Liver (tissue), 3 donors: ENCODE results near the gene FGFR3.

Experiments used
- EGR1 ChIP-seq, 2 donors: IDR thresholded peaks; 2 replicates each; pipeline ENCODE4 v1.6.1; 2016 to 2018; ENCODE audit warnings: antibody characterized with exemption in 2 of 2, low read depth in 2 of 2
- FOXA1 ChIP-seq: IDR thresholded peaks from 2 replicates; pipeline ENCODE4 v1.6.1; 2016; ENCODE audit warnings: antibody characterized with exemption
- GABPA ChIP-seq, 2 donors: IDR thresholded peaks in 1 of 2; conservative IDR thresholded peaks in 1 of 2; 2 replicates each; pipeline ENCODE4 v1.6.1; 2016; ENCODE audit warnings: antibody characterized with exemption in 2 of 2, mild to moderate bottlenecking in 1 of 2, moderate library complexity in 1 of 2
- JUND ChIP-seq, 2 donors: IDR thresholded peaks; 2 replicates each; pipeline ENCODE4 v1.6.1; 2016; ENCODE audit warnings: antibody characterized with exemption in 2 of 2
- NR2F2 ChIP-seq: IDR thresholded peaks from 2 replicates; pipeline ENCODE4 v1.6.1; 2016; ENCODE audit warnings: antibody characterized with exemption
- RAD21 ChIP-seq, 2 donors: IDR thresholded peaks; 2 replicates each; pipeline ENCODE4 v1.6.1; 2016; ENCODE audit warnings: antibody characterized with exemption in 2 of 2, mild to moderate bottlenecking in 2 of 2
- SP1 ChIP-seq: IDR thresholded peaks from 2 replicates; pipeline ENCODE4 v1.6.1; 2018; ENCODE audit warnings: antibody characterized with exemption, mild to moderate bottlenecking
- TAF1 ChIP-seq: conservative IDR thresholded peaks from 2 replicates; pipeline ENCODE4 v1.6.1; 2016; ENCODE audit warnings: antibody characterized with exemption, mild to moderate bottlenecking
- YY1 ChIP-seq: IDR thresholded peaks from 2 replicates; pipeline ENCODE4 v1.6.1; 2016; ENCODE audit warnings: antibody characterized with exemption, mild to moderate bottlenecking
- TF ChIP-seq, protein P1 (sequence below): fragments of 150-350 bp; IDR thresholded peaks from 2 replicates; pipeline ENCODE4 v1.5.1; 2017; ENCODE audit warnings: improper control_type of control experiment, low read depth, low read length; ENCODE audit not compliant: missing input control
- TF ChIP-seq, protein P2 (sequence below): IDR thresholded peaks from 2 replicates; pipeline ENCODE4 v1.6.1; 2016; ENCODE audit warnings: antibody characterized with exemption
- TF ChIP-seq, protein P3 (sequence below): IDR thresholded peaks from 2 replicates; pipeline ENCODE4 v1.6.1; 2016; ENCODE audit warnings: antibody characterized with exemption, mild to moderate bottlenecking
- TF ChIP-seq, protein P4 (sequence below): IDR thresholded peaks from 2 replicates; pipeline ENCODE4 v1.6.1; 2016; ENCODE audit warnings: antibody characterized with exemption
- TF ChIP-seq, protein P5 (sequence below): IDR thresholded peaks from 2 replicates; pipeline ENCODE4 v1.6.1; 2016; ENCODE audit warnings: antibody characterized with exemption
- donor health status: healthy.
- donor health status: healthy.

DNA sequence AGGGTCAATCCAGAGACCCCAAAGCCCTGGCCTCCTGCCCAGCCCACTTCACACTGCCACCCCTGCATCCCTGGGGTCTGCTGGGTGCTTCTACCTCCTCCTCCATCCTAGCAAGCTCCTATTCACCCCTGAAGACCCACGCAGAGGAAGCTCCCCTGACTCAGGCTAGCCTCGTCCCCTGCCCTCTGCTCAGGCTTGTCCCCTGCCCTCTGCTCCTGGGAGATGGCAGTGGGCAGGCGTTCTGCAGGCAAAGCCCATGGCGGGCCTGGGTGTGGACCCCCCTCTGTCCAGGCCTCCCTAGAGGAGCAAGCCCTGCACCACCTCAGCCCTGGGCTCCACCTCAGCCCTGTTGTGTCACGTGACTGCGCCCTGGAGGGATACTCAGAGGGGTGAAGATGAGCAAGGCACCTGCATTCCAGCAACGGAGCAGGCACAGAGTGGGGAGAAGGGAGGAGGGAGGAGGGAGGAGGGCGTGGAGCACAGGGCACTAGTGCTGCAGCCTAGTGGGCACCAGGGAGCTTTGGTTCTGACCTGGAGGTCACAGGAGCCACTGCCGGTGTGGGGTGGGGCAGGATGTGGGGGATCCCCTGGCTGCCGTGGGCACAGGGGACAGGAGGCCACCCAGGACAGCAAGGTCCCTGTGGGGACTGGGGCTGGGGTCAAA lies 27.6 kb upstream of the FGFR3 start:
- TF ChIP-seq, protein P1, sequence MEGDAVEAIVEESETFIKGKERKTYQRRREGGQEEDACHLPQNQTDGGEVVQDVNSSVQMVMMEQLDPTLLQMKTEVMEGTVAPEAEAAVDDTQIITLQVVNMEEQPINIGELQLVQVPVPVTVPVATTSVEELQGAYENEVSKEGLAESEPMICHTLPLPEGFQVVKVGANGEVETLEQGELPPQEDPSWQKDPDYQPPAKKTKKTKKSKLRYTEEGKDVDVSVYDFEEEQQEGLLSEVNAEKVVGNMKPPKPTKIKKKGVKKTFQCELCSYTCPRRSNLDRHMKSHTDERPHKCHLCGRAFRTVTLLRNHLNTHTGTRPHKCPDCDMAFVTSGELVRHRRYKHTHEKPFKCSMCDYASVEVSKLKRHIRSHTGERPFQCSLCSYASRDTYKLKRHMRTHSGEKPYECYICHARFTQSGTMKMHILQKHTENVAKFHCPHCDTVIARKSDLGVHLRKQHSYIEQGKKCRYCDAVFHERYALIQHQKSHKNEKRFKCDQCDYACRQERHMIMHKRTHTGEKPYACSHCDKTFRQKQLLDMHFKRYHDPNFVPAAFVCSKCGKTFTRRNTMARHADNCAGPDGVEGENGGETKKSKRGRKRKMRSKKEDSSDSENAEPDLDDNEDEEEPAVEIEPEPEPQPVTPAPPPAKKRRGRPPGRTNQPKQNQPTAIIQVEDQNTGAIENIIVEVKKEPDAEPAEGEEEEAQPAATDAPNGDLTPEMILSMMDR, result no peak
- TF ChIP-seq GABPA (IDR thresholded peaks at IDR 0.05 in 1 of 2, conservative IDR thresholded peaks at IDR 0.05 in 1 of 2) (no peak), YY1 (no peak), RAD21 (IDR thresholded peaks at IDR 0.05) (no peak), EGR1 (IDR thresholded peaks at IDR 0.05; ENCODE audit: low read depth in 2 of 2) (no peak), JUND (IDR thresholded peaks at IDR 0.05) (no peak), TAF1 (no peak), SP1 (no peak), FOXA1 (no peak), NR2F2 (no peak)
- TF ChIP-seq, protein P2, sequence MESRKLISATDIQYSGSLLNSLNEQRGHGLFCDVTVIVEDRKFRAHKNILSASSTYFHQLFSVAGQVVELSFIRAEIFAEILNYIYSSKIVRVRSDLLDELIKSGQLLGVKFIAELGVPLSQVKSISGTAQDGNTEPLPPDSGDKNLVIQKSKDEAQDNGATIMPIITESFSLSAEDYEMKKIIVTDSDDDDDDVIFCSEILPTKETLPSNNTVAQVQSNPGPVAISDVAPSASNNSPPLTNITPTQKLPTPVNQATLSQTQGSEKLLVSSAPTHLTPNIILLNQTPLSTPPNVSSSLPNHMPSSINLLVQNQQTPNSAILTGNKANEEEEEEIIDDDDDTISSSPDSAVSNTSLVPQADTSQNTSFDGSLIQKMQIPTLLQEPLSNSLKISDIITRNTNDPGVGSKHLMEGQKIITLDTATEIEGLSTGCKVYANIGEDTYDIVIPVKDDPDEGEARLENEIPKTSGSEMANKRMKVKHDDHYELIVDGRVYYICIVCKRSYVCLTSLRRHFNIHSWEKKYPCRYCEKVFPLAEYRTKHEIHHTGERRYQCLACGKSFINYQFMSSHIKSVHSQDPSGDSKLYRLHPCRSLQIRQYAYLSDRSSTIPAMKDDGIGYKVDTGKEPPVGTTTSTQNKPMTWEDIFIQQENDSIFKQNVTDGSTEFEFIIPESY, result no peak
- TF ChIP-seq, protein P3, sequence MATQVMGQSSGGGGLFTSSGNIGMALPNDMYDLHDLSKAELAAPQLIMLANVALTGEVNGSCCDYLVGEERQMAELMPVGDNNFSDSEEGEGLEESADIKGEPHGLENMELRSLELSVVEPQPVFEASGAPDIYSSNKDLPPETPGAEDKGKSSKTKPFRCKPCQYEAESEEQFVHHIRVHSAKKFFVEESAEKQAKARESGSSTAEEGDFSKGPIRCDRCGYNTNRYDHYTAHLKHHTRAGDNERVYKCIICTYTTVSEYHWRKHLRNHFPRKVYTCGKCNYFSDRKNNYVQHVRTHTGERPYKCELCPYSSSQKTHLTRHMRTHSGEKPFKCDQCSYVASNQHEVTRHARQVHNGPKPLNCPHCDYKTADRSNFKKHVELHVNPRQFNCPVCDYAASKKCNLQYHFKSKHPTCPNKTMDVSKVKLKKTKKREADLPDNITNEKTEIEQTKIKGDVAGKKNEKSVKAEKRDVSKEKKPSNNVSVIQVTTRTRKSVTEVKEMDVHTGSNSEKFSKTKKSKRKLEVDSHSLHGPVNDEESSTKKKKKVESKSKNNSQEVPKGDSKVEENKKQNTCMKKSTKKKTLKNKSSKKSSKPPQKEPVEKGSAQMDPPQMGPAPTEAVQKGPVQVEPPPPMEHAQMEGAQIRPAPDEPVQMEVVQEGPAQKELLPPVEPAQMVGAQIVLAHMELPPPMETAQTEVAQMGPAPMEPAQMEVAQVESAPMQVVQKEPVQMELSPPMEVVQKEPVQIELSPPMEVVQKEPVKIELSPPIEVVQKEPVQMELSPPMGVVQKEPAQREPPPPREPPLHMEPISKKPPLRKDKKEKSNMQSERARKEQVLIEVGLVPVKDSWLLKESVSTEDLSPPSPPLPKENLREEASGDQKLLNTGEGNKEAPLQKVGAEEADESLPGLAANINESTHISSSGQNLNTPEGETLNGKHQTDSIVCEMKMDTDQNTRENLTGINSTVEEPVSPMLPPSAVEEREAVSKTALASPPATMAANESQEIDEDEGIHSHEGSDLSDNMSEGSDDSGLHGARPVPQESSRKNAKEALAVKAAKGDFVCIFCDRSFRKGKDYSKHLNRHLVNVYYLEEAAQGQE, result no peak
- TF ChIP-seq, protein P4, sequence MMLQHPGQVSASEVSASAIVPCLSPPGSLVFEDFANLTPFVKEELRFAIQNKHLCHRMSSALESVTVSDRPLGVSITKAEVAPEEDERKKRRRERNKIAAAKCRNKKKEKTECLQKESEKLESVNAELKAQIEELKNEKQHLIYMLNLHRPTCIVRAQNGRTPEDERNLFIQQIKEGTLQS, result no peak
- TF ChIP-seq, protein P5, sequence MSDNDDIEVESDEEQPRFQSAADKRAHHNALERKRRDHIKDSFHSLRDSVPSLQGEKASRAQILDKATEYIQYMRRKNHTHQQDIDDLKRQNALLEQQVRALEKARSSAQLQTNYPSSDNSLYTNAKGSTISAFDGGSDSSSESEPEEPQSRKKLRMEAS, result no peak
